Liver (tissue), 3 donors: ENCODE measurements around the gene SMARCC2.

Experiments used
- ATF3 ChIP-seq: IDR thresholded peaks from 2 replicates; pipeline ENCODE4 v1.6.1; 2016; ENCODE audit warnings: antibody characterized with exemption
- CTCF ChIP-seq: fragments of 150-350 bp; IDR thresholded peaks from 2 replicates; pipeline ENCODE4 v1.5.1; 2017; ENCODE audit warnings: improper control_type of control experiment, low read depth, low read length; ENCODE audit not compliant: missing input control
- FOXA1 ChIP-seq: IDR thresholded peaks from 2 replicates; pipeline ENCODE4 v1.6.1; 2016; ENCODE audit warnings: antibody characterized with exemption
- HNF4A ChIP-seq, 2 donors: conservative IDR thresholded peaks; 2 replicates each; pipeline ENCODE4 v1.6.1; 2016; ENCODE audit warnings: antibody characterized with exemption in 2 of 2, mild to moderate bottlenecking in 2 of 2
- JUND ChIP-seq, 2 donors: IDR thresholded peaks; 2 replicates each; pipeline ENCODE4 v1.6.1; 2016; ENCODE audit warnings: antibody characterized with exemption in 2 of 2
- RXRA ChIP-seq, 2 donors: IDR thresholded peaks; 2 replicates each; pipeline ENCODE4 v1.6.1; 2017 to 2018; ENCODE audit warnings: antibody characterized with exemption in 2 of 2, mild to moderate bottlenecking in 1 of 2
- SP1 ChIP-seq: IDR thresholded peaks from 2 replicates; pipeline ENCODE4 v1.6.1; 2018; ENCODE audit warnings: antibody characterized with exemption, mild to moderate bottlenecking
- TF ChIP-seq, protein P1 (sequence below): IDR thresholded peaks from 2 replicates; pipeline ENCODE4 v1.6.1; 2016; ENCODE audit warnings: antibody characterized with exemption, mild to moderate bottlenecking
- TF ChIP-seq, protein P2 (sequence below): IDR thresholded peaks from 2 replicates; pipeline ENCODE4 v1.6.1; 2016; ENCODE audit warnings: antibody characterized with exemption
- TF ChIP-seq, protein P3 (sequence below): IDR thresholded peaks from 2 replicates; pipeline ENCODE4 v1.6.1; 2016; ENCODE audit warnings: antibody characterized with exemption
- donor health status: healthy.
- donor health status: healthy.

- TF ChIP-seq CTCF: no peak
- TF ChIP-seq HNF4A (conservative IDR thresholded peaks at IDR 0.05): no peak
- TF ChIP-seq, protein P1, sequence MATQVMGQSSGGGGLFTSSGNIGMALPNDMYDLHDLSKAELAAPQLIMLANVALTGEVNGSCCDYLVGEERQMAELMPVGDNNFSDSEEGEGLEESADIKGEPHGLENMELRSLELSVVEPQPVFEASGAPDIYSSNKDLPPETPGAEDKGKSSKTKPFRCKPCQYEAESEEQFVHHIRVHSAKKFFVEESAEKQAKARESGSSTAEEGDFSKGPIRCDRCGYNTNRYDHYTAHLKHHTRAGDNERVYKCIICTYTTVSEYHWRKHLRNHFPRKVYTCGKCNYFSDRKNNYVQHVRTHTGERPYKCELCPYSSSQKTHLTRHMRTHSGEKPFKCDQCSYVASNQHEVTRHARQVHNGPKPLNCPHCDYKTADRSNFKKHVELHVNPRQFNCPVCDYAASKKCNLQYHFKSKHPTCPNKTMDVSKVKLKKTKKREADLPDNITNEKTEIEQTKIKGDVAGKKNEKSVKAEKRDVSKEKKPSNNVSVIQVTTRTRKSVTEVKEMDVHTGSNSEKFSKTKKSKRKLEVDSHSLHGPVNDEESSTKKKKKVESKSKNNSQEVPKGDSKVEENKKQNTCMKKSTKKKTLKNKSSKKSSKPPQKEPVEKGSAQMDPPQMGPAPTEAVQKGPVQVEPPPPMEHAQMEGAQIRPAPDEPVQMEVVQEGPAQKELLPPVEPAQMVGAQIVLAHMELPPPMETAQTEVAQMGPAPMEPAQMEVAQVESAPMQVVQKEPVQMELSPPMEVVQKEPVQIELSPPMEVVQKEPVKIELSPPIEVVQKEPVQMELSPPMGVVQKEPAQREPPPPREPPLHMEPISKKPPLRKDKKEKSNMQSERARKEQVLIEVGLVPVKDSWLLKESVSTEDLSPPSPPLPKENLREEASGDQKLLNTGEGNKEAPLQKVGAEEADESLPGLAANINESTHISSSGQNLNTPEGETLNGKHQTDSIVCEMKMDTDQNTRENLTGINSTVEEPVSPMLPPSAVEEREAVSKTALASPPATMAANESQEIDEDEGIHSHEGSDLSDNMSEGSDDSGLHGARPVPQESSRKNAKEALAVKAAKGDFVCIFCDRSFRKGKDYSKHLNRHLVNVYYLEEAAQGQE: no peak
- TF ChIP-seq SP1: no peak
- TF ChIP-seq, protein P2, sequence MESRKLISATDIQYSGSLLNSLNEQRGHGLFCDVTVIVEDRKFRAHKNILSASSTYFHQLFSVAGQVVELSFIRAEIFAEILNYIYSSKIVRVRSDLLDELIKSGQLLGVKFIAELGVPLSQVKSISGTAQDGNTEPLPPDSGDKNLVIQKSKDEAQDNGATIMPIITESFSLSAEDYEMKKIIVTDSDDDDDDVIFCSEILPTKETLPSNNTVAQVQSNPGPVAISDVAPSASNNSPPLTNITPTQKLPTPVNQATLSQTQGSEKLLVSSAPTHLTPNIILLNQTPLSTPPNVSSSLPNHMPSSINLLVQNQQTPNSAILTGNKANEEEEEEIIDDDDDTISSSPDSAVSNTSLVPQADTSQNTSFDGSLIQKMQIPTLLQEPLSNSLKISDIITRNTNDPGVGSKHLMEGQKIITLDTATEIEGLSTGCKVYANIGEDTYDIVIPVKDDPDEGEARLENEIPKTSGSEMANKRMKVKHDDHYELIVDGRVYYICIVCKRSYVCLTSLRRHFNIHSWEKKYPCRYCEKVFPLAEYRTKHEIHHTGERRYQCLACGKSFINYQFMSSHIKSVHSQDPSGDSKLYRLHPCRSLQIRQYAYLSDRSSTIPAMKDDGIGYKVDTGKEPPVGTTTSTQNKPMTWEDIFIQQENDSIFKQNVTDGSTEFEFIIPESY: no peak
- TF ChIP-seq ATF3: no peak
- TF ChIP-seq FOXA1: no peak
- no peak for TF ChIP-seq RXRA (IDR thresholded peaks at IDR 0.05)
- TF ChIP-seq, protein P3, sequence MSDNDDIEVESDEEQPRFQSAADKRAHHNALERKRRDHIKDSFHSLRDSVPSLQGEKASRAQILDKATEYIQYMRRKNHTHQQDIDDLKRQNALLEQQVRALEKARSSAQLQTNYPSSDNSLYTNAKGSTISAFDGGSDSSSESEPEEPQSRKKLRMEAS: no peak
- TF ChIP-seq JUND (IDR thresholded peaks at IDR 0.05): no peak
These were observed 54.4 kb downstream of the SMARCC2 start for GRCh38 chr12:56134897-56135296.
